Measurements from ENCODE around the gene NCKAP5.

The NCKAP5 gene

GRCh38 chr2:133315280-133315679 is 253.0 kb downstream of the NCKAP5 start:
- no peak for DNase-seq

GRCh38 chr2:133314795-133315194 is 253.5 kb downstream of the NCKAP5 start:
- no peak for DNase-seq

- DNase-seq = no peak
Observed at GRCh38 chr2:133312038-133312729, 256.1 kb downstream of the NCKAP5 start.

GRCh38 chr2:133306236-133306635 is 262.0 kb downstream of the NCKAP5 start:
- DNase-seq = no peak

- no peak for DNase-seq
Observed at GRCh38 chr2:133304344-133304743, 263.9 kb downstream of the NCKAP5 start.

GRCh38 chr2:133303150-133303549 is 265.1 kb downstream of the NCKAP5 start:
- no peak for DNase-seq

GRCh38 chr2:133296401-133296800 is 271.9 kb downstream of the NCKAP5 start:
- no peak for DNase-seq

DNA sequence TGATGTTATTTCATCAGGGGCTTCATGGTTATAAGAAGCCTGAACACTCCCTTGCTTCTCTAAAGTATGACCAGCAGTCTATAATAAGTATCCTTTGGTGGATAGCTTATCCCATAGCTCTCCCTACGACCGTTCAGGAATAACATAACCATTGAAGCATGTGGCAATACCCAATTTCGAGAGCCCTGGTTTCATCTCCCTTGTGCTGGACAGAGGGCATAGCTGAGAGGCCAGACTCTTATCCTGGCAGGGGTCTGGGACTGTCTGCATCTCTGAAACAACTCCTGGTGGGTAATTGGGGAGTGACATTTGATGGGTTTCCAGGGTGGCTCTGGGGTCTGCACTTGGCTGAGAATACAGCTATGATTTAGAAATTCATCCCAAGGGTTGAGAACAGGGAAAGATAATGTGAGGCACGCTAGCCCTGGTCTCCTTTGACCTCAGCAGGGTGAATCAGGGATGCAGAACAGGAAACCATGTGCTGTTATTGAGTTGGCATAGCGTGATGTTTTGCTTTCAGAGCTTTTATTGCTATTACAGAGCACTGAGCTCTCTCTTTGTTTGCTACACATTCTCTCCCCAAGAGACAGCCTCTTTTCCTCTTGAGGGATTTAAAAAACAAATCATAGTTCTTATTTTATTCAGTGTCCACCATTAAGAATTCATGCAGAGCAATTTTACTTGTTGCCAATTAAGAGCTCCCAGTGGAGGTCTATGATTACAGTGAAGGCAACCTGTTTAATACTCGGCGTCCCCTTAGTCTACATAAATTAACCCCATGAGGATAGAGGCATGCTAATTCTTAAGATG is 274.5 kb downstream of the NCKAP5 start:
- DNase-seq = no peak

- DNase-seq = no peak
Observed at GRCh38 chr2:133292259-133292658, 276.0 kb downstream of the NCKAP5 start.

- no peak for DNase-seq
Observed at GRCh38 chr2:133287709-133288108, 280.6 kb downstream of the NCKAP5 start.

- no peak for DNase-seq
Observed at GRCh38 chr2:133286326-133286922, 281.8 kb downstream of the NCKAP5 start.

DNA sequence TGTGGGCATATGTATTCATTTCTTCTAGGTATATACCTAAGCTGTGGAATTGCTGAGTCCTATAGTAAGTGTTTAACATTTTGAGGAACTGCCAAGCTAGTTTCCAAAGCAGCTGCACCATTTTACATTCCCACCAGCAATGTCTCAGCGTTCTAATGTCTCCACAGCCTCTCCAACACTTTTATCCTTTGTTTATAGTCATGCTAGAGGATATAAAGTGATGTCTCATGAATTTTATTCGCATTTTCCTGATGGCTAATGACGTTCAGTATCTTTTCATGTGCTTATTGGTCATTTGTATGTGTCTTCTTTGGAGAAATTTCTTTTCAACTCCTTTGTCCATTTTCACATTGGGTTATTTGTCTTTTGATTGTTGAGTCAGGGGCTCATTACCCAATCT is 295.2 kb downstream of the NCKAP5 start:
- DNase-seq = no peak

DNA sequence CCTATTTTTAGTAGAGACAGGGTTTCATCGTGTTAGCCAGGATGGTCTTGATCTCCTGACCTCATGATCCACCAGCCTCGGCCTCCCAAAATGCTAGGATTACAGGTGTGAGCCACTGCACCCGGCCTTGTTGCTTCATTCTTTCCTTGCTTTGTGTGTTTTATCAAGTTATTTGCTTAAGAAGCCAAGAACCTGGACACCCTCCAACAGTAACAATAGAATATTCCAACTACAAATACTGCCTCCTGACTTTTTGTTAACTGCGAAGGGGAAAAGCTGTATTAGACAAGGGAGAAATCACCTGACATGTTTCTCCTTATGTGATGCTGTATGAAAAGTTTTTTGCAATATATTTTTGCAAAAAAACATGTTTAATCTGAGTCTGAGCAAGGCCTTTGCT is 297.2 kb downstream of the NCKAP5 start:
- DNase-seq = no peak

DNA sequence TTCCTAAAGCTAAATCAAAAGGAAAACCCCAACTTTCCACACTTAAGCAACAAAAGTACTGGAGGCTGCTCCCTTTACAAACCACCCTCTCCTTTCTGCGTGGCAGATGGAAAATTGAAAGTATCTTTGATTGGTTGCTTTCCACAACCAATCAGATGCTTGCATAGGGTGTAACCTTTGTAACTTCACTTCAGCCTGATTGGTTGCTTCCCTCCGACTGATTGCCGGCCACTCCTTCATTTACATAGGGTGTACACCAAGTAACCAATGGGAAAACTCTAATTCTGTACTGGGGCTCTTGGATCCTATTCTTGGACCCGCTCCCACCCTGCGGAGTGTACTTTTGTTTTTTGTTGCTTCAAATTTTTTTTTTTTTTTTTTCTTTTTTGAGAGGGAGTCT is 297.7 kb downstream of the NCKAP5 start:
- no peak for DNase-seq

DNA sequence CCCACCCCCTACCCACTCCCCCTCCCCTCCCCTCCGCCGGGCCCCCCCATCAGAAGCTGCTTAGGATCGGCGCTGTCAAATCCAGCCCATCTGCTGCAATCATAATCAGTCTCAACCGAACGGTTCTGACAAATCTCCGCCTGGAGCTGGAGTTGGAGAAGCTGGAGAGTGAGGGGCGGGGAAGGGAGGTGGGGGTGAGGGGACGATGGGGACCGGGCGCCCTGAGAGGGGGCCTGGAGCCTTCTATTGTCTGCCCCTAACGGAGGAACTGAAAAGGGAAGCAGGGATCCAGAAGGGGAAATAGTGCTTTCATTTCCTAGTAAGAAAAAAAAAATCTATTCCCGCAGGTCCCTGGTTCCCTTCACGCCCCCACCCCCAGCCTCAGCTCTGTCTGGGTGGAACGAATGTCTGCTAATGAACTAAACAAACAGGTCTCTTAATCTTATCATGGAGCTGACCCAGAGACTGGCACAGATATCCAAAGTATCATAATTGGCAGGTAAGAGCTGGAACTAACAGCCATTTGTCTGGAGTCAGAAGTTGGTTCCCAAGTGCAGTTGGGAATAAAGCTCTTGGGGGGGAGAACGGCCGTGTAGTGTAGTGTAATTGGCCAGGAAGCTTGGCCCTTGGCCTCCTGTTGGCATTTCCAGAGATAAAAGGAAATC is 301.2 kb downstream of the NCKAP5 start:
- no peak for DNase-seq

GRCh38 chr2:133266041-133266925 is 302.0 kb downstream of the NCKAP5 start:
- no peak for DNase-seq

DNA sequence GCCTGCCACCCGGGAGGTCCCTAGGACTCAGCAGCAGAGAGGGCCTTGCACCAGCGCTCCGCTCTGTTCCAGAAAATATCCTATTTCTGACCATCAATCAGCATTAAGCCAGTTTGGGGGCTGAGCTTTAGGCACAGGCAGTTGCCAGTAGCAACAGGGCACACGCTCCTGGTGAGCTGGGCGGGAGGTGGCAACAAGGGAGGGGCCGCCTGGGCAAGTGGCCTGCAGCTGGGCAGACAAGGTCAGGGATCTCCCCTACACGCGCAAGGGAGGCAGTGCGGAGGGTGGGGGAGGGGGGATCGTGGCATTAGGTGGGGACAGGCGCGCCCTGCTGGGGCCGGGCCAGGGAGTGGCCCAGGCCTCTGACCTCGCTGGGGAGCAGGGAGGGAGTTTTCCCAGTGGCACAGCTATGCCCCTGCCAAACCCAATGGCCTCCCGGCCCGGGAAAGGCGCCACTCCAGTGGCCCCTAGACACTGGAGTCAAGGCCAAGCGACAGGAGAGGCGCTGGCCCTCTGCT is 302.8 kb downstream of the NCKAP5 start:
- no peak for DNase-seq

DNA sequence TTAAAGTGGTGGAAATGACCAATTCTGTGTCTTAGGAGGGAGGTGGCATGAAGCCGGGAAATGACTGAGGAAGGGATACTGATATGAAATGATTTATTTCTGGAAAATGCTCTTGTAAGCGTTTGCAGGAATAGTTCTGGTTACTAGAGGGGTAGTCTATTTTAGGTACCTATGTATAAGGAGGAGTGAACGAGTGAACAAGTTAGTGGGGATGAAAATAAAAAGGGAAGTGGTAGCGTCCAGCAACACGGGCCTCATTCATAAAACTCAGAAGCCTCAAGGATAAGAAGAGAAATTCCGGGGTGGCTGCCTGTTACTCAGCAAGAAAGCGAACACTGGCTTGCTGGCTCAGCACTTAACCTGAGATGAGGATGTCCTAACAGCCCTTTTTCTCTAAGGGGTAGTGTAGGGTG is 303.3 kb downstream of the NCKAP5 start:
- no peak for DNase-seq

DNA sequence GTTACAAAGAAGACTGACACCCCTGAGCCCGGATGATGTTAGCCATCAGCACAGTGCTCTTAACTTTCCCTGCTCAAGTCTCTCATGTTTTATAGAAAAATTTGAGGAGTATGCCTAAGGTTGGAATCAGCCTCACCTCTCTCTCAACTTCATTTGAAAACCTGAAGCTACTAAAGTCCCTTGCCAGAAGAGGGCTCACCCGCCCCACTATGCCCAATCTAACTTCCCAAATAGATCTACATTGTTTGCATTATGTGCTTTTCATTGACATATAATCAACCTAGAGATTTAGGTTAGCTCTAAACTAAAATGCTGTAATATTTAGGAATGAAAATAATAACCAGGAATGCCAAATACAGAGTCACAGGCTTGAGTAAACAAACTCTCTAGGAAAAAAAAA is 305.4 kb downstream of the NCKAP5 start:
- no peak for DNase-seq

DNA sequence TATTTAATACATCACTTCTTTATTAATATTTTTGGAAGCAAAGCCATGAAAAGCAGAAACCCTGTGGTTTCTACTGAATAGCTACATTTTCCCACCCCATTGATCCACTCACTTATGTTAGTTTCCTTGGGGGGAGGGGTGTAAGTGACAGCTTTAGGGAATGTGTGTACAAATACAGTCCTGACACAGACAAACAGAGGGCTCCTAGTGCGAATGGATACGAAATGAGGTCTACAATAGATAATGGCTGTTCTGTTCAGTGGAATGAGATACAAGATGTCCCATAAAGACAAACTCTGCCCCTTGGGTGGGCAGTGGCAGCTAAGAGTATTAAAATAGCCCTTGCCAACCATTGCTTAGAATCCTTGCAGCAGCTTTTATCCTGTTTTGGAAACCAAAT is 312.9 kb downstream of the NCKAP5 start:
- no peak for DNase-seq

DNA sequence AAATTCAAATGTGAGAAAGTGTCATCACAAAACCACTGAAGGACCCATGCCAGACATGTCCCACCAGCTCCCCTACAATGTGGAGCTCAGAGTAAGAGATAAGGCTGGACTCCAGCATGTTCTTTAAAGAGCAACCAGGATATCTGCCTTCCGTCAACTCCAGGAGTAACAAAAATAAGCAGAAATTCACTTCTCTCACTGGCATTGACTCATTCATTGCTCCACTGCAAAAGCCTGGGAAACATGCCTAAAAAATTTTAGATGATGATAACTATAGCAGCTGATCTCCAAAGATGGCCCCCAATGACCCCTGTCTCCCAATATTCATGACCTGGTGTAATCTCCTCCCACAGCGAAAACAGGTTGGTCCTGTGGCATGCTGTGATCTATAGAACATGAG is 314.5 kb downstream of the NCKAP5 start:
- no peak for DNase-seq

DNA sequence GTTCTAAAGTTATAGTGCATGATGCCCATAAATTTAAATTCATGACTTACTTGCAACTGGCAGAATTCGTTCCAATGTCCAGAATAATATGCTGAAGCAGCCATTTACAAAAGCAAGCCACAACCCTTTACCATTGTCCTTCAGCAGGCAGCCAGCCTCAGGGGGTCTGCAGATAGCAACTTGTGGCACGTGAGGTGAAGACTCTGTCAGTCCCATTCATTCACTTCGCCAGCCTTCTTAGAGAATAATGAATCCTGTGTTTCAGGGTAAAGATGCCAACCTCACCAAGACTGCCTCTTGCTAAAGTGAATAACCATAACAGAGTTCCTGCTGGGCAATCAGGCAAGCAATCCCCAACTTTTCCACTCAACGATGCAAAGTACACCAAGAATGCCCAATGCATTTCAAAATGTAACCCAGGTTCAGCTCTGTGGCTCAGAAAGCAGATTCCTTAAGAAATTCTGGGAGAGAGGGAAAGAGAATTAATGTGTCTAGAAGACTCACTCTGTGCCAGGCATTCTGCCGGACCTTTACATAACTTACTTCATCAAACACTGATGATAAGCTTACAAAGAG is 315.4 kb downstream of the NCKAP5 start:
- DNase-seq = no peak
